Measurements from ENCODE around the gene MYBPHL. TPM values are rescaled to one million over a fixed set of nuclear protein-coding genes. Genes with fewer than 3 reads are reported as not detected.

MYBPHL gene
- total RNA-seq, 1 donor from 2014 or later: 0.29 TPM

GRCh38 chr1:109335091-109335490 is 28.3 kb upstream of the MYBPHL start:
- TF ChIP-seq CTCF (IDR thresholded peaks at IDR 0.05; ENCODE audit: unreplicated experiment): no peak
- Mint-ChIP-seq H3K4me3 (ENCODE audit: low read depth) (no peak overlapping the region), H3K27me3 (no peaks in the 10 kb centered on the region), H3K27ac (no peak overlapping the region), H3K36me3 (ENCODE audit: insufficient read depth) (peaks cover 67% of the 10 kb centered on the region), H3K9me3 (ENCODE audit: low read depth) (peaks cover 22% of the 10 kb centered on the region), H3K4me1 (ENCODE audit: low read depth) (no peaks in the 10 kb centered on the region)
- no peak for DNase-seq (ENCODE audit: low spot score, unreplicated experiment)

DNA sequence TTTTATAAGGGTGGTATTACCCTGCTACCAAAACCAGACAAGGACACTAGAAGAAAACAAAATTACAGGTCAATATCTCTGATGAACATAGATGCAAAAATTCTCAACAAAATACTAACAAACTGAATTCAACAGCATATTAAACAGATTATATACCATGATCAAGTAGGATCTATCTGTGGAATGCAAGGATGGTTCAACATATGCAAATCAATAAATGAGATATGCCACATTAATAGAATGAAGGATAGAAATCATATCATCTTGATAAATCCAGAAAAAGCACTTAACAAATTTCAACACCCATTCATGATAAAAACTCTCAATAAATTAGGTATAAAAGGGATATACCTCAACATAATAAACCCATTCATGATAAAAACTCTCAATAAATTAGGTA is 24.3 kb upstream of the MYBPHL start:
- DNase-seq (ENCODE audit: low spot score, unreplicated experiment): no peak
- no peak overlapping the region for H3K27ac Mint-ChIP-seq
- no peak for TF ChIP-seq CTCF (IDR thresholded peaks at IDR 0.05; ENCODE audit: unreplicated experiment)
- H3K4me1 Mint-ChIP-seq (ENCODE audit: low read depth): no peaks in the 10 kb centered on the region
- H3K36me3 Mint-ChIP-seq (ENCODE audit: insufficient read depth): peaks cover 64% of the 10 kb centered on the region
- H3K27me3 Mint-ChIP-seq: no peaks in the 10 kb centered on the region
- H3K9me3 Mint-ChIP-seq (ENCODE audit: low read depth): peaks cover 22% of the 10 kb centered on the region
- no peak overlapping the region for H3K4me3 Mint-ChIP-seq (ENCODE audit: low read depth)

DNA sequence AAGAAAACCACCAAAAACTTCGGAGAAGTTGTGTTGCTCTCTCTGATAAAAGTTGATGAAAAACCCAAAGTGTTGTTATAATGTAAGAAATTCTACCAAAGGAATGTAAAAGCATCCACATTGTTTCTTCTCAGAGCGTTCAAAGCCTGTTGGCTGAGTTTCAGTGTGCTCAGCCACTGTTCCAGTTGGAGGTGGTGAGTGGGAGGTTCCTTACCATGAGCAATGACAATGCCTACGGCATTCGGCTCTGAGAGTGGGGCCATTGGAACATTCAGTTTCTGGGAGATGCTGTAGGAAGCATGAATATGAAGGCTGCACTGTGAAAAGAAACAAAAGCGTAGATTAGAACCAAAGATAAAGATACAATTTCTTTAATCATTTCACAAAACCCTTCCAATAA is 20.5 kb upstream of the MYBPHL start:
- peaks cover 12% of the 10 kb centered on the region for H3K9me3 Mint-ChIP-seq (ENCODE audit: low read depth)
- no peak overlapping the region for H3K4me3 Mint-ChIP-seq (ENCODE audit: low read depth)
- no peaks in the 10 kb centered on the region for H3K27me3 Mint-ChIP-seq
- no peak for TF ChIP-seq CTCF (IDR thresholded peaks at IDR 0.05; ENCODE audit: unreplicated experiment)
- H3K4me1 Mint-ChIP-seq (ENCODE audit: low read depth): no peaks in the 10 kb centered on the region
- H3K36me3 Mint-ChIP-seq (ENCODE audit: insufficient read depth): peaks cover 37% of the 10 kb centered on the region
- DNase-seq (ENCODE audit: low spot score, unreplicated experiment): no peak
- no peak overlapping the region for H3K27ac Mint-ChIP-seq

- Mint-ChIP-seq H3K27me3 (no peaks in the 10 kb centered on the region), H3K4me3 (ENCODE audit: low read depth) (no peak overlapping the region), H3K4me1 (ENCODE audit: low read depth) (no peaks in the 10 kb centered on the region), H3K9me3 (ENCODE audit: low read depth) (no peaks in the 10 kb centered on the region), H3K27ac (no peak overlapping the region), H3K36me3 (ENCODE audit: insufficient read depth) (peaks cover 29% of the 10 kb centered on the region)
- DNase-seq (ENCODE audit: low spot score, unreplicated experiment): no peak
- no peak for TF ChIP-seq CTCF (IDR thresholded peaks at IDR 0.05; ENCODE audit: unreplicated experiment)
Measured at GRCh38 chr1:109322974-109323373, 16.2 kb upstream of the MYBPHL start.

DNA sequence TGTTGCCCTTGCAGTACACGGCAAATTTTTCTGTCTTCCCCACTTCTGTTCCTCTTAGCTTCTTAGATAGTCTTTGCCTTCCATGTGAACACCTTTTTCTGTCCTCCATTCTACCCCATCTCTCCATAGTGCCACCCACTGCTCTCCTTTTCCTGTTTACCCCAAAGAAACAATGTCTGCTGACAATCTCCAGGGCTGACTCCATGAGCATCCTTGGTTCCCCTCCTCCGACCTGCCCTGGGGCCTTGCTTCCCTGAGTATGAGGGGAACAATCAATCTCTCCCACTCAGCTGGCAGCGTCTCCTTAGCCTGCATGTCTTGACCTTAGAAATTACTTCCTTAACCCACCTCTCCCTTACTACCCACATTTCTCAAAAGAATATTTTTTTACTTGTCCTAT is 12.3 kb upstream of the MYBPHL start:
- no peak for DNase-seq (ENCODE audit: low spot score, unreplicated experiment)
- Mint-ChIP-seq H3K4me1 (ENCODE audit: low read depth) (no peaks in the 10 kb centered on the region), H3K9me3 (ENCODE audit: low read depth) (no peaks in the 10 kb centered on the region), H3K27me3 (no peaks in the 10 kb centered on the region), H3K27ac (no peak overlapping the region), H3K4me3 (ENCODE audit: low read depth) (no peak overlapping the region), H3K36me3 (ENCODE audit: insufficient read depth) (peaks cover 34% of the 10 kb centered on the region)
- TF ChIP-seq CTCF (IDR thresholded peaks at IDR 0.05; ENCODE audit: unreplicated experiment): no peak
